Osteocyte (in vitro differentiated cells): ENCODE data around the gene QSER1. TPM values are rescaled to one million over a fixed set of nuclear protein-coding genes. Genes with fewer than 3 reads are reported as not detected.

Experiments used
- DNase-seq: peaks from one replicate; pipeline ENCODE4 v3.0.0; 2021; ENCODE audit warnings: mixed read lengths; ENCODE audit not compliant: unreplicated experiment; ENCODE audit errors: extremely low spot score
- H3K27ac Mint-ChIP-seq: one replicate; pipeline ENCODE4 v1.8.0; 2021; ENCODE audit warnings: mild to moderate bottlenecking, mixed read lengths; ENCODE audit not compliant: unreplicated experiment
- H3K27me3 Mint-ChIP-seq: one replicate; pipeline ENCODE4 v1.8.0; 2021; ENCODE audit warnings: mixed read lengths; ENCODE audit not compliant: unreplicated experiment
- H3K36me3 Mint-ChIP-seq: one replicate; pipeline ENCODE4 v1.8.0; 2021; ENCODE audit warnings: mixed read lengths; ENCODE audit not compliant: unreplicated experiment
- H3K4me1 Mint-ChIP-seq: one replicate; pipeline ENCODE4 v1.8.0; 2021; ENCODE audit warnings: mixed read lengths; ENCODE audit not compliant: unreplicated experiment
- H3K4me3 Mint-ChIP-seq: one replicate; pipeline ENCODE4 v1.8.0; 2021; ENCODE audit warnings: mild to moderate bottlenecking, moderate library complexity, mixed read lengths; ENCODE audit not compliant: unreplicated experiment
- H3K9me3 Mint-ChIP-seq: one replicate; pipeline ENCODE4 v1.8.0; 2021; ENCODE audit warnings: mixed read lengths; ENCODE audit not compliant: unreplicated experiment
- CTCF ChIP-seq: fragments of 200-600 bp; sonication (generic); IDR thresholded peaks from 2 replicates; pipeline ENCODE4 v1.5.0; 2021; ENCODE audit warnings: antibody characterized with exemption, mild to moderate bottlenecking, moderate library complexity
- total RNA-seq: library from RNA; stranded (reverse); gene quantifications from 2 replicates; pipeline ENCODE4 v1.2.1, GENCODE V29; 2021

QSER1 gene
- total RNA-seq, 1 donor from 2014 or later = 32.4 TPM

- TF ChIP-seq CTCF = no peak
- H3K27ac Mint-ChIP-seq = no peak overlapping the region
- peaks cover 18% of the 10 kb centered on the region for H3K9me3 Mint-ChIP-seq
- no peaks in the 10 kb centered on the region for H3K27me3 Mint-ChIP-seq
- H3K36me3 Mint-ChIP-seq = no peaks in the 10 kb centered on the region
- peaks cover 5% of the 10 kb centered on the region for H3K4me1 Mint-ChIP-seq
- no peak overlapping the region for H3K4me3 Mint-ChIP-seq
- no peak for DNase-seq
Observed at GRCh38 chr11:32987851-32988250, 95.2 kb downstream of the QSER1 start.

GRCh38 chr11:32990481-32990880, 97.9 kb downstream of the QSER1 start:
- no peaks in the 10 kb centered on the region for H3K4me1 Mint-ChIP-seq
- H3K27me3 Mint-ChIP-seq = peaks cover 2% of the 10 kb centered on the region
- H3K27ac Mint-ChIP-seq = no peak overlapping the region
- no peaks in the 10 kb centered on the region for H3K36me3 Mint-ChIP-seq
- no peak for TF ChIP-seq CTCF
- DNase-seq = no peak
- peaks cover 18% of the 10 kb centered on the region for H3K9me3 Mint-ChIP-seq
- no peak overlapping the region for H3K4me3 Mint-ChIP-seq

GRCh38 chr11:32991427-32991826, 98.8 kb downstream of the QSER1 start:
- no peak overlapping the region for H3K27ac Mint-ChIP-seq
- H3K27me3 Mint-ChIP-seq = peaks cover 6% of the 10 kb centered on the region
- no peaks in the 10 kb centered on the region for H3K4me1 Mint-ChIP-seq
- DNase-seq = no peak
- TF ChIP-seq CTCF = no peak
- H3K4me3 Mint-ChIP-seq = no peak overlapping the region
- H3K36me3 Mint-ChIP-seq = no peaks in the 10 kb centered on the region
- peaks cover 18% of the 10 kb centered on the region for H3K9me3 Mint-ChIP-seq

- H3K36me3 Mint-ChIP-seq = no peaks in the 10 kb centered on the region
Observed at GRCh38 chr11:32991898-32992297, 99.3 kb downstream of the QSER1 start.

GRCh38 chr11:33000181-33000580, 107.6 kb downstream of the QSER1 start:
- no peak for TF ChIP-seq CTCF
- peaks cover 6% of the 10 kb centered on the region for H3K27me3 Mint-ChIP-seq
- peaks cover 5% of the 10 kb centered on the region for H3K36me3 Mint-ChIP-seq
- no peak for DNase-seq
- peaks cover 16% of the 10 kb centered on the region for H3K9me3 Mint-ChIP-seq
- no peak overlapping the region for H3K4me3 Mint-ChIP-seq
- peak overlapping the region; percentile 76 for H3K27ac Mint-ChIP-seq
- H3K4me1 Mint-ChIP-seq = peaks cover 13% of the 10 kb centered on the region

More at GRCh38 chr11:32991898-32992297, 99.3 kb downstream of the QSER1 start:
- no peaks in the 10 kb centered on the region for H3K4me1 Mint-ChIP-seq
- TF ChIP-seq CTCF = no peak
- no peak overlapping the region for H3K27ac Mint-ChIP-seq
- no peak overlapping the region for H3K4me3 Mint-ChIP-seq
- no peak for DNase-seq
- peaks cover 18% of the 10 kb centered on the region for H3K9me3 Mint-ChIP-seq
- peaks cover 6% of the 10 kb centered on the region for H3K27me3 Mint-ChIP-seq
